SK-N-SH (cell line): ENCODE results near the gene TMEM25.
"Not testable (repeated sequence)": the region's sequence is repeated elsewhere in the genome, so short reads cannot be mapped to it uniquely, and the experiment has no call there.

ENCODE experiments used
- CTCF ChIP-seq: fragments of 200-600 bp; sonication (generic); IDR thresholded peaks from 2 replicates; pipeline ENCODE4 v1.6.1; 2017; ENCODE audit warnings: antibody characterized with exemption, mild to moderate bottlenecking, moderate library complexity
- EP300 ChIP-seq, 2 experiments: IDR thresholded peaks; 2 replicates each; pipeline versions ENCODE4 v1.4.0 to v1.6.1; 2012; ENCODE audit warnings: borderline replicate concordance in 1 of 2, low read depth in 1 of 2, low read length in 1 of 2
- MAX ChIP-seq: IDR thresholded peaks from 2 replicates; pipeline ENCODE4 v1.4.0; 2012; ENCODE audit warnings: low read depth
- RAD21 ChIP-seq: IDR thresholded peaks from 2 replicates; pipeline ENCODE4 v1.6.1; 2012; ENCODE audit warnings: mild to moderate bottlenecking, low read length
- REST ChIP-seq: IDR thresholded peaks from 2 replicates; pipeline ENCODE4 v1.6.1; 2012; ENCODE audit warnings: mild to moderate bottlenecking, low read depth, low read length, moderate library complexity
- USF2 ChIP-seq: fragments of 150-350 bp; IDR thresholded peaks from 2 replicates; pipeline ENCODE4 v1.6.1; 2017; ENCODE audit warnings: antibody characterized with exemption, low read length, low read depth, borderline replicate concordance

- not testable (repeated sequence) for TF ChIP-seq CTCF; RAD21; REST; MAX; EP300 (IDR thresholded peaks at IDR 0.05; ENCODE audit: borderline replicate concordance in 1 of 2, low read depth in 1 of 2, low read length in 1 of 2); USF2
These were observed 49.8 kb upstream of the TMEM25 start for GRCh38 chr11:118481238-118481637.
